Measurements from ENCODE around the gene LINGO4.

The LINGO4 gene

GRCh38 chr1:151803164-151803563 is 2.1 kb downstream of the LINGO4 start (continued):
- TF ChIP-seq, protein P1, sequence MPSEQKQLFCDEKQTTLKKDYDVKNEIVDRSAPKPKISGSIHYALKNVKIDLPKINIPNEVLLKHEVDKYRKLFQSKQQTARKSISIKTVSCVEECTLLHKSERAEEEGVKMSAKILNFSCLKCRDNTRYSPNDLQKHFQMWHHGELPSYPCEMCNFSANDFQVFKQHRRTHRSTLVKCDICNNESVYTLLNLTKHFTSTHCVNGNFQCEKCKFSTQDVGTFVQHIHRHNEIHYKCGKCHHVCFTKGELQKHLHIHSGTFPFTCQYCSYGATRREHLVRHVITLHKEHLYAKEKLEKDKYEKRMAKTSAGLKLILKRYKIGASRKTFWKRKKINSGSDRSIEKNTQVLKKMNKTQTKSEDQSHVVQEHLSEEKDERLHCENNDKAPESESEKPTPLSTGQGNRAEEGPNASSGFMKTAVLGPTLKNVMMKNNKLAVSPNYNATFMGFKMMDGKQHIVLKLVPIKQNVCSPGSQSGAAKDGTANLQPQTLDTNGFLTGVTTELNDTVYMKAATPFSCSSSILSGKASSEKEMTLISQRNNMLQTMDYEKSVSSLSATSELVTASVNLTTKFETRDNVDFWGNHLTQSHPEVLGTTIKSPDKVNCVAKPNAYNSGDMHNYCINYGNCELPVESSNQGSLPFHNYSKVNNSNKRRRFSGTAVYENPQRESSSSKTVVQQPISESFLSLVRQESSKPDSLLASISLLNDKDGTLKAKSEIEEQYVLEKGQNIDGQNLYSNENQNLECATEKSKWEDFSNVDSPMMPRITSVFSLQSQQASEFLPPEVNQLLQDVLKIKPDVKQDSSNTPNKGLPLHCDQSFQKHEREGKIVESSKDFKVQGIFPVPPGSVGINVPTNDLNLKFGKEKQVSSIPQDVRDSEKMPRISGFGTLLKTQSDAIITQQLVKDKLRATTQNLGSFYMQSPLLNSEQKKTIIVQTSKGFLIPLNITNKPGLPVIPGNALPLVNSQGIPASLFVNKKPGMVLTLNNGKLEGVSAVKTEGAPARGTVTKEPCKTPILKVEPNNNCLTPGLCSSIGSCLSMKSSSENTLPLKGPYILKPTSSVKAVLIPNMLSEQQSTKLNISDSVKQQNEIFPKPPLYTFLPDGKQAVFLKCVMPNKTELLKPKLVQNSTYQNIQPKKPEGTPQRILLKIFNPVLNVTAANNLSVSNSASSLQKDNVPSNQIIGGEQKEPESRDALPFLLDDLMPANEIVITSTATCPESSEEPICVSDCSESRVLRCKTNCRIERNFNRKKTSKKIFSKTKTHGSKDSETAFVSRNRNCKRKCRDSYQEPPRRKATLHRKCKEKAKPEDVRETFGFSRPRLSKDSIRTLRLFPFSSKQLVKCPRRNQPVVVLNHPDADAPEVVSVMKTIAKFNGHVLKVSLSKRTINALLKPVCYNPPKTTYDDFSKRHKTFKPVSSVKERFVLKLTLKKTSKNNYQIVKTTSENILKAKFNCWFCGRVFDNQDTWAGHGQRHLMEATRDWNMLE (tag by site-specific recombination; conservative IDR thresholded peaks at IDR 0.05; ENCODE audit: low read depth): no peak

DNA sequence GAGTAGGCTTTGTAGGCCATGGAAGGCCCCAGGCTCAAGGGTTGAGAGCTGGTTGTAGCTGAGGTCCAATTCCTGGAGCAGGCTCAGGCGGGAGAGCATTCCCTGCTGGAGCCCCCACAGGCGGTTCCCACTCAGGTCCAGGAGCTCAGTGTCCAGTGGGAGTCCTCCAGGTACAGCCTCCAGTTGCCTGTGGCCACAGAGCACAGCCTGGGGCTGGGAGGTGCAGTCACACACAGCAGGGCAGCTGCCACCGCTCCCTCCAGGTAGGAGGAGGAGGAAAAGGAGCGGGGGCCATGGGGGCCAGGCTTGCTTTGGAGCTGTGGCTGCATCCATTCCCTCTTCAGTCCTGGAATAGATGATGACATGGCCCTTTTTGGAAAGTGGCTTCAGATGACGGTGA is 2.8 kb downstream of the LINGO4 start:
- POLR2A ChIA-PET: no interaction called here

GRCh38 chr1:151801846-151802245 is 3.4 kb downstream of the LINGO4 start:
- CTCF ChIA-PET: interaction anchor here (0.6 to 0.9 kb wide), 2 partner anchors 12 to 34 kb away, joined by 3 read pairs; no protein-coding TSS in a partner anchor

More for the DNA sequence above, 2.8 kb downstream of the LINGO4 start:
- no peaks in the 10 kb centered on the region for H3K4me1 ChIP-seq (ENCODE audit: control insufficient read depth, insufficient read depth, low read length)
- no peaks in the 10 kb centered on the region for H3K9me3 ChIP-seq (ENCODE audit: control insufficient read depth, insufficient read depth, low read depth, low read length)
- no peak overlapping the region for H3K27ac ChIP-seq (ENCODE audit: extremely low read depth, low read depth, low read length)
- CTCF ChIA-PET: interaction anchor here (0.6 kb wide), 2 partner anchors 34 to 291 kb away, joined by 3 to 4 read pairs; partner anchors contain the start of gene CGN
- TF ChIP-seq YY1 (tag by site-specific recombination; IDR thresholded peaks at IDR 0.05): no peak
- TF ChIP-seq ZNF169 (tag by site-specific recombination; IDR thresholded peaks at IDR 0.05): no peak
- TF ChIP-seq ZNF529 (tag by site-specific recombination; IDR thresholded peaks at IDR 0.05; ENCODE audit: insufficient replicate concordance): no peak
- TF ChIP-seq ZNF580 (tag by site-specific recombination; IDR thresholded peaks at IDR 0.05): no peak
- H3K4me3 ChIP-seq (ENCODE audit: low read depth, low read length): no peak overlapping the region
- H3K36me3 ChIP-seq (ENCODE audit: control insufficient read depth in 2 of 2, insufficient read depth in 1 of 2, low read length in 2 of 2): no peaks in the 10 kb centered on the region

GRCh38 chr1:151801310-151801820 is 3.9 kb downstream of the LINGO4 start:
- Histone ChIP-seq H3K4me1 (ENCODE audit: control insufficient read depth, insufficient read depth, low read length) (no peaks in the 10 kb centered on the region), H3K27ac (ENCODE audit: extremely low read depth, low read depth, low read length) (no peak overlapping the region), H3K4me3 (ENCODE audit: low read depth, low read length) (no peak overlapping the region), H3K9me3 (ENCODE audit: control insufficient read depth, insufficient read depth, low read depth, low read length) (no peaks in the 10 kb centered on the region), H3K36me3 (ENCODE audit: control insufficient read depth in 2 of 2, insufficient read depth in 1 of 2, low read length in 2 of 2) (no peaks in the 10 kb centered on the region)
- ChIA-PET POLR2A (no interaction called here), CTCF (interaction anchor here (0.9 kb wide), 1 partner anchor 12 kb away, joined by 3 read pairs; no protein-coding TSS in a partner anchor)
- TF ChIP-seq PRDM6 (tag by site-specific recombination; IDR thresholded peaks at IDR 0.05): no peak
- TF ChIP-seq ZNF473 (tag by site-specific recombination; IDR thresholded peaks at IDR 0.05): no peak
- TF ChIP-seq ZNF585B (tag by site-specific recombination; IDR thresholded peaks at IDR 0.05): no peak
- no peak for TF ChIP-seq ZBTB11 (tag by site-specific recombination; conservative IDR thresholded peaks at IDR 0.05; ENCODE audit: low read depth)
- TF ChIP-seq ZNF610 (tag by site-specific recombination; IDR thresholded peaks at IDR 0.05; ENCODE audit: borderline replicate concordance): no peak

More at GRCh38 chr1:151801846-151802245, 3.4 kb downstream of the LINGO4 start:
- Histone ChIP-seq H3K36me3 (ENCODE audit: control insufficient read depth in 2 of 2, insufficient read depth in 1 of 2, low read length in 2 of 2) (no peaks in the 10 kb centered on the region), H3K9me3 (ENCODE audit: control insufficient read depth, insufficient read depth, low read depth, low read length) (no peaks in the 10 kb centered on the region), H3K4me1 (ENCODE audit: control insufficient read depth, insufficient read depth, low read length) (no peaks in the 10 kb centered on the region), H3K27ac (ENCODE audit: extremely low read depth, low read depth, low read length) (no peak overlapping the region), H3K4me3 (ENCODE audit: low read depth, low read length) (no peak overlapping the region)
- TF ChIP-seq, protein P2, sequence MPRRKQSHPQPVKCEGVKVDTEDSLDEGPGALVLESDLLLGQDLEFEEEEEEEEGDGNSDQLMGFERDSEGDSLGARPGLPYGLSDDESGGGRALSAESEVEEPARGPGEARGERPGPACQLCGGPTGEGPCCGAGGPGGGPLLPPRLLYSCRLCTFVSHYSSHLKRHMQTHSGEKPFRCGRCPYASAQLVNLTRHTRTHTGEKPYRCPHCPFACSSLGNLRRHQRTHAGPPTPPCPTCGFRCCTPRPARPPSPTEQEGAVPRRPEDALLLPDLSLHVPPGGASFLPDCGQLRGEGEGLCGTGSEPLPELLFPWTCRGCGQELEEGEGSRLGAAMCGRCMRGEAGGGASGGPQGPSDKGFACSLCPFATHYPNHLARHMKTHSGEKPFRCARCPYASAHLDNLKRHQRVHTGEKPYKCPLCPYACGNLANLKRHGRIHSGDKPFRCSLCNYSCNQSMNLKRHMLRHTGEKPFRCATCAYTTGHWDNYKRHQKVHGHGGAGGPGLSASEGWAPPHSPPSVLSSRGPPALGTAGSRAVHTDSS (tag by site-specific recombination; IDR thresholded peaks at IDR 0.05): no peak
- TF ChIP-seq ZNF350 (tag by site-specific recombination; IDR thresholded peaks at IDR 0.05) (no peak), SCRT2 (tag by site-specific recombination; IDR thresholded peaks at IDR 0.05) (no peak), ZNF747 (tag by site-specific recombination; IDR thresholded peaks at IDR 0.05) (no peak), ZNF394 (tag by site-specific recombination; IDR thresholded peaks at IDR 0.05; ENCODE audit: borderline replicate concordance) (no peak), ZNF530 (tag by site-specific recombination; IDR thresholded peaks at IDR 0.05; ENCODE audit: low read depth) (no peak), GFI1B (tag by site-specific recombination; IDR thresholded peaks at IDR 0.05) (no peak), ZNF366 (tag by site-specific recombination; conservative IDR thresholded peaks at IDR 0.05) (no peak), ZFHX2 (tag by site-specific recombination; conservative IDR thresholded peaks at IDR 0.05) (no peak), ZNF2 (tag by site-specific recombination; IDR thresholded peaks at IDR 0.05) (no peak), ZNF211 (tag by site-specific recombination; IDR thresholded peaks at IDR 0.05; ENCODE audit: low read depth) (no peak), ZNF548 (tag by site-specific recombination; IDR thresholded peaks at IDR 0.05) (no peak)
- POLR2A ChIA-PET: no interaction called here

All from HEK293 (cell line).